HCT116 (cell line): ENCODE data around the gene TXLNA.

ENCODE experiments used
- CEBPB ChIP-seq: IDR thresholded peaks from 2 replicates; pipeline ENCODE4 v1.6.1; 2012; ENCODE audit warnings: low read depth
- SP1 ChIP-seq: IDR thresholded peaks from 2 replicates; pipeline ENCODE4 v1.6.1; 2012; ENCODE audit warnings: low read depth
- TF ChIP-seq, protein P1 (sequence below), 3 experiments: fragments of 200-600 bp in 1 of 3; sonication (generic) in 1 of 3; IDR thresholded peaks in 2 of 3; conservative IDR thresholded peaks in 1 of 3; 2 replicates each; pipeline ENCODE4 v1.5.1; 2012 to 2017; ENCODE audit warnings: low read depth in 2 of 3, low read length in 2 of 3, antibody characterized with exemption in 1 of 3, borderline replicate concordance in 1 of 3, control low read depth in 1 of 3, mild to moderate bottlenecking in 1 of 3, mixed read lengths in 1 of 3, mixed run types in 1 of 3, moderate library complexity in 1 of 3; ENCODE audit not compliant: insufficient read depth in 1 of 3

DNA sequence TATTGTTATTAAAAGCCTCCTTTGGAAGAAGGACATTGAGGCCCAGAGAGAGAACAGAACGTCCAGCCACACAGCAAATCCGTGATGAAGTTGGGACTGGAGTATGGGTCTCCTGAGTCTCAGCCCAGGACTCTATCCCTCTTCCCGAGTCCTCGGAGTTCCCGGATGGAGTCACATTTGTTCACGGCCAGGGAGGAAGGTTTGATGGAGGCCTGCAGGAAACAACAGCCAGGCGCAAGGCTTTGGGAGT lies 357 bp upstream of the TXLNA start:
- TF ChIP-seq CEBPB (no peak), SP1 (no peak)
- TF ChIP-seq, protein P1, sequence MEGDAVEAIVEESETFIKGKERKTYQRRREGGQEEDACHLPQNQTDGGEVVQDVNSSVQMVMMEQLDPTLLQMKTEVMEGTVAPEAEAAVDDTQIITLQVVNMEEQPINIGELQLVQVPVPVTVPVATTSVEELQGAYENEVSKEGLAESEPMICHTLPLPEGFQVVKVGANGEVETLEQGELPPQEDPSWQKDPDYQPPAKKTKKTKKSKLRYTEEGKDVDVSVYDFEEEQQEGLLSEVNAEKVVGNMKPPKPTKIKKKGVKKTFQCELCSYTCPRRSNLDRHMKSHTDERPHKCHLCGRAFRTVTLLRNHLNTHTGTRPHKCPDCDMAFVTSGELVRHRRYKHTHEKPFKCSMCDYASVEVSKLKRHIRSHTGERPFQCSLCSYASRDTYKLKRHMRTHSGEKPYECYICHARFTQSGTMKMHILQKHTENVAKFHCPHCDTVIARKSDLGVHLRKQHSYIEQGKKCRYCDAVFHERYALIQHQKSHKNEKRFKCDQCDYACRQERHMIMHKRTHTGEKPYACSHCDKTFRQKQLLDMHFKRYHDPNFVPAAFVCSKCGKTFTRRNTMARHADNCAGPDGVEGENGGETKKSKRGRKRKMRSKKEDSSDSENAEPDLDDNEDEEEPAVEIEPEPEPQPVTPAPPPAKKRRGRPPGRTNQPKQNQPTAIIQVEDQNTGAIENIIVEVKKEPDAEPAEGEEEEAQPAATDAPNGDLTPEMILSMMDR (IDR thresholded peaks at IDR 0.05 in 2 of 3, conservative IDR thresholded peaks at IDR 0.05 in 1 of 3; ENCODE audit: borderline replicate concordance in 1 of 3, insufficient read depth in 1 of 3, low read depth in 2 of 3, low read length in 2 of 3), result no peak
